CD4-positive, alpha-beta T cell treated with Interleukin-17A for 1 hour (primary cell): ENCODE results near the gene MICAL3.
"Not testable (repeated sequence)": the region's sequence is repeated elsewhere in the genome, so short reads cannot be mapped to it uniquely, and the experiment has no call there.

Source experiments
- DNase-seq: peaks from one replicate; pipeline ENCODE4 v3.0.0-alpha.2; 2020

Gene MICAL3

DNA sequence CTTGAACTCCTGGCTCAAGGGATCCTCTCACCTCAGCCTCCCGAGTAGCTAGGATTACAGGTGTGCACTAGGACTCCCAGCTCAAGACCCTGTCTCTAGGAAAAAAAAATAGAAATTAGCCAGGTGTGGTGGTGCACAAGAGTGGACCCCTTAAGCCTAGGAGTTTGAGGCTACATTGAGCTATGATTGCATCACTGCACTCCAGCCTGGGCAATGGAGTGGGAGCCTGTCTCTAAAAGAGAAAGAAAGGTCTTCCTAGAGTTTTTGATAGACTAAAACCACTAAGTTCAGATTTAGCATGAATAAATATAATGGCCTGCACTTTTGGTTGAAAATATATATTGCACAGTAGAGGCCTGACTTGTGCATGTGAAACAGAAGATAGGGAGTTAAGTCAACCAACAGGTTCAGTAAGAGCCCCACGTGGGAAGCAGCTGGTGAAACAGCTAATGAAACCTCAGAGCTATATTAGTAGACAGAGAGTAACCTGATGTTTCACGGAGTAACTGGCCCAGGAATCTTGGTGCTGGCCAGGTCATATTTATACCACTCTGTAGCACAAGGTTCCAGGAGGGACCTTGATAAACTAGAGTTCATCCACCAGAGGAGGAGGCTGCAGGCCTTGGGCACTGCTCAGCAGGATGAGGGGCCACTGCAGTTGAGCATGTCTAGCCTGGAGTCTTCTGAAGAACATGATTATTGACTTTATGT lies 4.6 kb upstream of the MICAL3 start:
- DNase-seq, result no peak

- not testable (repeated sequence) for DNase-seq
Measured at GRCh38 chr22:18025898-18026297, 1.5 kb upstream of the MICAL3 start.

DNA sequence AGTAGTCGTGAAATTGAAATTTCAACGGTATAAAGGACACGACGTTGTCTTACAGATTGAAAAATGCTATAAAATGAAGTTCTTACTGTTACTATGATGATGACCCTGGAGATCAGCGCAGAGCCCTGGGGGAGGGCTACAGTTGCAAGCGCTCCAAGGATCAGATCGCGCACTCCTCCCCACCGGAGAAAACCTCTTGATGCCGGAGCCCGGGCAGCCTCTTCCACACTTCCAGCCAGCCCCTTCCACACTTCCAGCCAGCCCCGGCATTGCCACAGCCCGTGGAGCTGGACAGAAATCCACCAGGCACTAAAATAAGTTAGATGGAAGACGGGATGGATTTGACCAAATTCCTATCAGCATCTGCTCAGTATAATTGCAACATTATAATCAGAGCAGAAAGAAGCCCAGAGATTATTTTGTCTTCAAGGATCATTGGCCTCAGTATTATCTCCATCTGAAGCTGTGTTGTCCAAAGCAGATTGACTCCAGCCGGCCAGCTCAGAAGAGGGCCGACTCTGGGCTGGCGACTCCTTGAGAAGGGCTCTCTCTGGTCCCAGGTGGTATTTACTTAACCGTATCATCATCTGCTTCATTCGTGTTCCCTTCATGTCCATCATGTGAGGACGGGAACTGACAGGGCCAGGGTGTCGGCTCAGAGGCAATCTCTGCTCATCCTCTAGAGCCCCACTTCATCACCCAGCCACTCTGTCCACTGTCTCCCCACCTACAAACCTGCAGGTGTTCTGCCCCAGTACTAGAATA lies 777 bp upstream of the MICAL3 start:
- no peak for DNase-seq

GRCh38 chr22:18023509-18024275 lies 669 bp downstream of the MICAL3 start:
- peak; percentile 5 for DNase-seq

DNA sequence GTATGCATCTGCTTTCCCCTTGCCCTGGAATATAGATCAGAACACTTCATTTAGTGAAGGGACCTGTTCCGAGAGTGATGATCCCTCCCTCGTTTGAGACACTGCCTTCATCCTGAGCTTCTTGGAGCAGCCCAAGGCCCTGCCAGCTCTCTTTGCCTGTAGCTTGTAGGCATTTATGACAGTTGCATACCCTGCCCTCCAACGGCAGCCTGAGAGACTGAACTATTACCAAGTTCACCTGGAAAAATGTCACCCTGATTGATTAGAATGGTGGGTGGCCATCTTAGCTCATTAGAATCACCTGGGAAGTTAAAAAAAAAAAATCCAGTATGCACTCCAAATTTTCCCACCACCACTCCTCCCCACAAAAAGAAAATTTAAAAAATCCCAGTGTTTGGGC lies 1.5 kb downstream of the MICAL3 start:
- no peak for DNase-seq

GRCh38 chr22:18021431-18021830 lies 2.9 kb downstream of the MICAL3 start:
- no peak for DNase-seq

GRCh38 chr22:18020743-18021142 lies 3.6 kb downstream of the MICAL3 start:
- not testable (repeated sequence) for DNase-seq

DNA sequence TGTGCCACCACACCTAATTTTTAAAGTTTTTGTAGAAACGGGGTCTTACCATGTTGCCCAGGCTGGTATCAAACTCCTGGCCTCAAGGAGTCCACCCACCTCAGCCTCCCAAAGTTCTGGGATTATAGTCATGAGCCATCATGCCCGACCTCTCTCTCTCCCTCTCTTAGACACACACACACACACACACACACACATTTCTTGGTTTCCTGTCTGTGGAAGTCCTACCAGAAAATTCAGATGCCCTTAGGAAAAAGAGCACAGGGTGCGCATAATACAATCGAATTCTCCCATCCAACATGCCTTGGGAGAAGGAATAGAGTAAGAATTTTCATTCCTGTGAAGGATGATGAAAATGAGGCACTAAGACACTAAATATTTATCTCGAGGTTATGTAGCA lies 10.4 kb downstream of the MICAL3 start:
- no peak for DNase-seq

DNA sequence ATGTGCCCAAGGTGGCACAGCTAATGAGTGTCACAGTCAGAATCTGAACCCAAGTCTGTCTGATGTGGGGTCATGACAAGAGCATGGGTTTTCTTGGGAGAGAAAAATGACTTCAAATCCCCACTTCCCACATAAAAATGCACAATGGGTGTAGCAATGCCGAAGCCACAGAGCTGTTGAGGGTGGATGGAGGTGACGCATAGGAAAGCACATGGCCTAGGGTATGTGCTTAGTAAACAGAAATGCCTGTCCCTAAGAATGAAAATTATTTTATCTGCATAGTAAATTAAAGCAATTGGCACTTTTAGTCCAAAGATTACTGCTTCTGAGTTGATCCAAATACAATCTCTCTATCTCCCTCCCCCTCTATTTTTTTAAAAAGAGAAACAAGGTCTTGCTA lies 10.9 kb downstream of the MICAL3 start:
- DNase-seq, result no peak

- no peak for DNase-seq
Measured at GRCh38 chr22:18012531-18012930, 11.8 kb downstream of the MICAL3 start.

GRCh38 chr22:18010266-18010665 lies 14.1 kb downstream of the MICAL3 start:
- DNase-seq, result no peak

DNA sequence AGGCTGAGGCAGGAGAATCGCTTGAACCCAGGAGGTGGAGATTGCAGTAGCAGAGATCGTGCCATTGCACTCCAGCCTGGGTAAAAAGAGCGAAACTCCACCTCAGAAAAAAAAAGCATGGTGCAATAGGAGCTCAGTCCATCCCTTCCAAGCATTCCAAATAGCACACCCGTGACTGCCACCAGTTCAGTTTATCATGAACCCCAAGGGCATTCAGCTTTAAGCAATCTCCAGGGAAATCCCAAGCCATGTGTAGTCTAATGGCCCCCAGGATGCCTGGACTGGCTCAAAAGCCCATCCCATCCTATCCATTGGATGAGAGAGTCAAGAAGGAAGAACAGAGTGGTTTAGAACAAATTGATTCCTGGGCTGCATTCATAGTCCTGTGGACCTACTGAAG lies 16.2 kb downstream of the MICAL3 start:
- no peak for DNase-seq

GRCh38 chr22:18005201-18005926 lies 19.0 kb downstream of the MICAL3 start:
- DNase-seq, result no peak

GRCh38 chr22:18001894-18002315 lies 22.5 kb downstream of the MICAL3 start:
- not testable (repeated sequence) for DNase-seq

- peak; percentile 85 for DNase-seq
Measured at GRCh38 chr22:18001040-18001893, 23.1 kb downstream of the MICAL3 start.

- DNase-seq, result peak; percentile 64
Measured at GRCh38 chr22:18000441-18001039, 23.8 kb downstream of the MICAL3 start.

DNA sequence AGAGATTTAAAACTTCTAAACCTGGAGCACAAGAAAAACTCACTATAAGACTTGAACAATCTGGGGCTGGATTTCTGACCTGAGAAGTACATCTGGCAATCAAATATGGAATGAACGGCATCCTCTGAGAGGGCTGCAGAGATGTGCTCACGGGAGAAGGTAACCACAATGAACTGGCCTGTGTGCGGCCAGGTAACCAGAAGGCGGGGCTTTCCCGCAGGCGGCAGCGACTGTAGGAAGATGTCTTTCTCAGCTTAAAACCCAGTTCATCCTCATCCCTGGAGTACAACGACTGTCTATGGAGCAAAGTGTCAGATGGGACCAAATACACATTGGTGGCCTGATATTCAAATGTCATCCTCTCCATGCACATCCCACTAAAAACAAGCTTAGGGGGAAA lies 24.5 kb downstream of the MICAL3 start:
- DNase-seq, result peak; percentile 19

GRCh38 chr22:17998913-17999312 lies 25.4 kb downstream of the MICAL3 start:
- no peak for DNase-seq

GRCh38 chr22:17997456-17997855 lies 26.9 kb downstream of the MICAL3 start:
- no peak for DNase-seq

DNA sequence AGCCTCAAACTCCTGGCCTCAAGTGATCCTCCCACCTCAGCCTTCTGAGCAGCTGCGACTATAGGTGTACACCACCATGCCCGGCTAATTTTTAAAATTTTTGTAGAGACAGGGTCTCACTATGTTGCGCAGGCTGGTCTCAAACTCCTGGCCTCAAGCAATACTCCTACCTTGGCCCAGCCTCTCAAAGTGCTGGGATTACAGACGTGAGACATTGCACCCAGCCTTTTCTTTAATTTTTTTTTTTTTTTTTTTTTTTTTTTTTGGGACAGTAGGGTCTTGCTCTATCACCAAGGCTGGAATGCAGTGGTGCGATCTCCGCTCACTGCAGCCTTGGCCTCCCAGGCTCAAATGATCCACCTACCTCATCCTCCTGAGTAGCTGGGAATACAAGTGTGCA lies 29.1 kb downstream of the MICAL3 start:
- not testable (repeated sequence) for DNase-seq

DNA sequence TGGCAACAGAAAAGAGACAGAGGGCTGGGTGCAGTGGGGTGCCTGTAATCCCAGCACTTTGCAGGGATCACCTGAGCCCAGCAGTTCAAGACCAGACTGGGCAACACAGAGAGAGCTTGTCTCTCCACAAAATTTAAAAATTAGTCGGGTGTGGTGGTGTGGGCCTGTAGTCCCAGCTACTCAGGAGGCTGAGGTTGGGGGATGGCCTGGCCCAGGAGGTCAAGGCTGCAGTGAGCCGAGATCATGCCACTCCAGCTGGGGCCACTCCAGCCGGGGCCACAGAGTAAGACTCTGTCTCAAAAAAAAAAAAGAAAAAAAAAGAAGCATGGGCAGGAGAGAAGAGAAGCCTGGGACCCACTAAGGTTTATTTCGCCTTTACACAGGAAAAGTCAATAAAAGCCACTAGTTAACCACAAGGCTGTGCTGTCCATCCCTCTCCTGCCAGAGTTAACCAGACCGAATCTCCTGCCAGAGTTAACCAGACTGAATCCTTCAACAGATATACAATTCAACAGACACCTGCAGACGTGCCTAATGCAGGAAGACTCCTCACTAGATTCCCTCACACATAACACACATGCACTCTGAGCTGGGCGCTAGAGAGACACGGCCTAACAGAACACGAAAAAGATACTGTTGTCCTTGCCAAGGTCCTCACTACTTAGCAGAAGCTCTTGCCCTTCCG lies 29.8 kb downstream of the MICAL3 start:
- no peak for DNase-seq
